GM12891 (cell line): ENCODE data around the gene OTUD6A.
"Not testable (repeated sequence)": the region's sequence is repeated elsewhere in the genome, so short reads cannot be mapped to it uniquely, and the experiment has no call there.

Experiments
- DNase-seq: peaks from one replicate; pipeline ENCODE4 v3.0.0; 2011; ENCODE audit warnings: low spot score; ENCODE audit not compliant: insufficient read length
- FAIRE-seq: peaks from 2 replicates; lab custom pipeline; 2011; peaks lifted over from hg19 to GRCh38; lab: Jason Lieb, UNC
- PAX5 ChIP-seq: IDR thresholded peaks from 2 replicates; pipeline ENCODE4 v1.6.1; 2011; ENCODE audit warnings: low read length, moderate library complexity, mild to moderate bottlenecking; ENCODE audit not compliant: insufficient read depth, severe bottlenecking
- POLR2A ChIP-seq: IDR thresholded peaks from 2 replicates; pipeline ENCODE4 v1.6.1; 2011; ENCODE audit warnings: low read depth, low read length, control low read depth
- POLR2AphosphoS5 ChIP-seq: IDR thresholded peaks from 2 replicates; pipeline ENCODE4 v1.6.1; 2011; ENCODE audit warnings: low read depth, low read length, control low read depth
- POU2F2 ChIP-seq: IDR thresholded peaks from 2 replicates; pipeline ENCODE4 v1.6.1; 2011; ENCODE audit warnings: low read depth, mild to moderate bottlenecking, control low read depth, low read length, moderate library complexity
- SPI1 ChIP-seq: IDR thresholded peaks from 2 replicates; pipeline ENCODE4 v1.6.1; 2011; ENCODE audit warnings: low read depth, low read length, control low read depth
- TAF1 ChIP-seq: IDR thresholded peaks from 2 replicates; pipeline ENCODE4 v1.6.1; 2011; ENCODE audit warnings: low read depth, low read length, control low read depth

OTUD6A gene

DNA sequence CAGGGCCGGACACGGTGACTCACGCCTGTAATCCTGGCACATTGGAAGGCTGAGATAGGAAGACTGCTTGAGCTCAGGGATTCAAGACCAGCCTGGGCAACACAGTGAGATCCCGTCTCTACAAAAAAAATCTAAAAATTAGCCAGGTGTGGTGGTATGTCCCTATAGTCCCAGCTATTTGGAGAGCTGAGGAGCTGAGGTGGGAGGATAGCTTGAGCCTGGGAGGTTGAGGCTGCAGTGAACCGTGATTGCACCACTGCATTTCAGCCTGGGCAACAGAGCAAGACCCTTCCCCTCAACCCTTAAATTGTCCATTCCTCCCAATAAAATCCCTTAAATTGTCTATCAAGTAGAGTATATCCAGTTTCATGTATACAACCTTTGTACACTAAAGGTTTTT is 17.0 kb downstream of the OTUD6A start:
- no peak for FAIRE-seq

DNA sequence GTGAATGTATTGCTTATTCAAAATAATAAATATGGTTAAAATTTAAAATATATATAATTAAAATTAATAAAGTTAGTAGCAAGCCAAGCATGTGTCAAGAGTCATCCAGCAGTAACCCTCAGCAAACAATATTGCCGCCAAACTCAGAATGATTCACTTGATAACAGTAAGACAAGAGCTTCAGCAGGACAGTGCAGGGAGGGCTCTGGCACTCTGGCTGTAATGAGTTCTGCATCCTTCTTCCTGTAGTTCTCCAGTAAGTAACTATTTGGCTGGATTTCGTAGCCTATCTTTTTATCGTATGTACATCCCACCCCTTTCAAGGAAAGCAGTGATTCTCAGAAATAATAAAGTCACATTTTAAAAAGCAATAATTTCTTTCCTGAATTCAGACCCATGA is 17.6 kb downstream of the OTUD6A start:
- no peak for TF ChIP-seq POU2F2
- DNase-seq = no peak
- no peak for FAIRE-seq

More for the DNA sequence above, 17.0 kb downstream of the OTUD6A start:
- TF ChIP-seq POU2F2 (no peak), POLR2A (no peak), POLR2AphosphoS5 (no peak)
- DNase-seq = no peak

DNA sequence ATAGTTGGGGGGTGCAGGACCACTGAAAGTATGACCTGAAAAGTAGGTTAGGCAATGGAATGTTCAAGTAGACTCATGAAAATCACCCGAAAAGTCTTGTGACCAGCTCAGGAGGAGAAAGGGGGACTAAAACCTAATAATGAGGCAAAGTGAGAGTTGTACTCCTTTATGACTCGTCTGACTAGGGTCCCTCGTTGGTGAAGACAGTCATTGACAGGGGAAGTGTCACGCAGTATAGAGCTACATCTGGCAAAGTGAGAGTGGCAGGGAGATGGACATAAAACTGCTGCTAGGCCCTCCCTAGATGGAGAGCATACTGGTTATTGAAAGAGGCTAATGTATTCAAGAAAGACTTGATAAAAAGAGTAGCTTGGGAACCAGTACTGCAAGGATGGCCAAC is 20.5 kb downstream of the OTUD6A start:
- DNase-seq (no peak), FAIRE-seq (no peak)

DNA sequence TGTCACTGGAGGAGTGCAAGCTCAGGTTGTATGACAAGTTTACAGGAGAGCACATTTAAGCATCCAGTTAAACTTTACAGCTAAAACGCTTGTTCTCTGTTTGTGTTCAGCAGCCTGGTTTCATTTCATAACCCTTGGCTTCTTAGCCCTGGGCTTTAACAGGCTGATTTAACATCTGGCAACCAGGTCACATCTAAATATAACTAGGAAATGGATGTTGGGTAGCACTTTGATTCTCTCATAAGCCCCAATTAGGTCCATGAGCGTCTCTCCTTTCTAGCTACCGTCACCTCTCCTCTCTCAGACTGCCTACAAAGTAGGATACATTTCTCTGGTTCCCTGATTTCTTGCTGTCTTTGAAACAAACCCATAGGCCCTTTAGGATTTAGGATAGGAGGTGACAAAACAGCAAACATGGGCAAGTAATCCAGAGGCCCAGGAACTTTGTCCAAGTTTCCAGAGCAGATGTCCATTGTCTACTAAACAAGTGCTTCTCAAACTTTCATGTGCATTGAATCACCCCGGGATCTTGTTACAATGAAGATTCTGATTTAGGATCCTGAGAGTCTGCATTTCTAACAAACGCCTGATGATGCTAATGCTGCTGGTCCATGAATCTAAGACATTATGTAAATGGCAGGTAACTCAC is 22.5 kb downstream of the OTUD6A start:
- FAIRE-seq (no peak), DNase-seq (no peak)
- TF ChIP-seq SPI1 = no peak
- no peak for TF ChIP-seq PAX5
- TF ChIP-seq POLR2A = no peak
- TF ChIP-seq TAF1 = no peak
- TF ChIP-seq POU2F2 = no peak
- no peak for TF ChIP-seq POLR2AphosphoS5

More for the DNA sequence above, 20.5 kb downstream of the OTUD6A start:
- TF ChIP-seq POLR2AphosphoS5 (no peak), POLR2A (no peak), PAX5 (no peak), POU2F2 (no peak), SPI1 (no peak)

DNA sequence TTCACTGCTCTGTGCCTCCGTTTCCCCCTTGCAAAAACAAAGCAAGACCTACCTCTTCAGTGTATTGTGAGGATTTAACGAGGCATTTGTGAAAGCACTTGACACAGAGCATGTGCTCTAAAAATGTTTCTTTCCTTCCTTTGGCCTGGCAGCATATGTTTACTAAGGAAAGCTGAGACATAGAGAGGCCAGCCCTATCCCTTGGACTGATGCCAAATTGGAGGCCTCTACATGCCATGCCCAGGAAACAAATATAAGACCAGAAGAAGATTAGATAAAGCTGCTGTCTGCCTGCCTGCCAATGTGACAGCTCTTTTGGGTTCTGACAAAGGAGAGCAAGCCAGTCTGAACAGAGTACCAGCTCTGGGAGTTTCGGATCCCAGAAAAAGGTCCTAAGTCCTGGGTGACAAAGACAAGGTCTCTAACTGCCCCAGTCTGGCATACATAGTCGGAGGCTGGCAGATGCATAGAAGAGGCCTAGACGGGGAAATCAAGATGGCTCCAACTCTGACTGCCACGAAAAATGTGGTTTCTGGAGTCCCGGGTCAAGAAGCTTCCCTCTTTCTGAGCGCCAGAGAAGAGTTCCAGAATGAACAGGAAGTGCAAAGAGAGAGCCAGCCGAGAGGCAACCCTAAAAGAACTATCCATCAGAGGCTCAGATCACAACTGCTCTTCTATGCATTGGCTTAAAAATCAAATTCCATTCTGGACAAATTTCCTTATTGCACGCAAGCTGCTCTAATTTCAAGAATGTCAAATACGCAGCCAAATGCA is 25.8 kb downstream of the OTUD6A start:
- no peak for TF ChIP-seq POLR2AphosphoS5
- no peak for TF ChIP-seq POU2F2
- no peak for TF ChIP-seq SPI1
- TF ChIP-seq PAX5 = no peak
- TF ChIP-seq POLR2A = no peak
- no peak for TF ChIP-seq TAF1
- DNase-seq (no peak), FAIRE-seq (no peak)

DNA sequence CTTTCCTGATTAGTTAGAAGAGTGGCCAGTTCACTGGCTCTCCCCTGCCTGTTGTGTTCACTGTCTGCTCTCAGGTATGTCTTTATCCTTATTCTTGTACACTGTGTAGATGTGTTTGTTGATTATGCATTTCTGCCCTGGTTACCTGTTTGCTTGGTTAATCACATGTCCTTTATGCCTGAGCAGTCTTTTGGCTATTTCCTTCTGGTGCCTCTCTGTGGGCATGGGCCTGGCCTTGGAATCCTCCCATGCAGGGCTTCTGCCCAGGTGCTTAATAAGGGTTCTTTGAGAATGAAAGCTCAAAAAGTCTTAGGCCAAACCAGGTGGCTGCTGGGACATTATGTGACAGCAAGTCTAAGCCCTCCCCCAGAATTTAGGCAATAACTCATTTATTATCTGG is 26.5 kb downstream of the OTUD6A start:
- no peak for TF ChIP-seq TAF1
- no peak for TF ChIP-seq SPI1
- TF ChIP-seq POLR2AphosphoS5 = no peak
- TF ChIP-seq PAX5 = no peak
- no peak for TF ChIP-seq POLR2A
- TF ChIP-seq POU2F2 = no peak
- FAIRE-seq = no peak
- DNase-seq = no peak

DNA sequence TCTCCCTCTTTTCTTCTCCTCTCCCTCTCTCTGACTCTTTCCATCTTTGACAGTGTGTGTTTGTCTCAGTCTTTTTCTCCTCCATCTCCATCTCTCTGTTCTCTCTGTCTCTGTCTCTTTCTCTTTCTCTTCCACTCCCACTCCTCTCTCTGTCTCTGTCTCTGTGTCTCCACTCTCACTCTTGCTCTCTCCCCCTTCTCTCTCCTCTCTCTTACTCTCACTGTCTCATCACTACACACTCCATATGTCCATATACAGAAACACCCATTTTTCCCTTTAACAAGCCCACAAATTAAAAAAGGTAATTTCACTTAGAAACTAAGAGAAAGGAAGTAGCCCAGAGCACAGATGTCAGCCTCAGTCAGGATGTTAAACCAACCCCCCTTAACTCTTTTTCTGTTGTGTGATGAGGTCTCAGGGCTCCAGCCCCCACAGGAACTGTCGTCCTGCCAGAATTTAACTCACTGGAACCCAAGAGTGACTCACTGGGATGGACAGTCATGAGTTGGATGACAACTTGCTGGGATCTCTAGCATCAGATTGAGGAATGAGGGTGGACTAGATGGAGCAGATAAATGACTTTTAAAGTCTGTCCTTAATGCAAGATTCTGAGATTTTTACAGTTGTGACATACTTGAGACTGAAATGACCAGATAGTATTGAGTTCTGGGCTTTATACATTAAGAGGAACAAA is 27.5 kb downstream of the OTUD6A start:
- FAIRE-seq = no peak
- no peak for DNase-seq
- TF ChIP-seq PAX5 (no peak), SPI1 (no peak), POLR2AphosphoS5 (no peak)

DNA sequence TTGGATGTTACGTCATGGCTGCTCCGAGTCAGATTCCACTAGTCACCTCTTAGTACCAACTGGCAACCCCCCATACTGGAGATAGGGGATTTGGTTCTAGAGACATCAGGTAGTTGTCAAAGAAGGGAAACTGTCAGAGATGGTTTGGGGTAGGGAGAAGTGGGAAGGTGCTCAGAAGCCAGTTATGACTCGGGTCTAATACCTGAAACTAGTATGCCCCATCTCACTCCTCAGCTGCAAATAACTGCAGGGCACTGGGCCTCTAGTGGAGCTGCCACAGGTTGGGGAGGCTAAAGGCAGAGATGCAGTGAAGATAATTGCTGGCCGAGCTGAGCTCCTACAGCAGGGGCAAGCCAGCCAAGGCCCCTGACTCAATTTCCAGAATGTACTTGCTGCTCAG is 30.0 kb downstream of the OTUD6A start:
- no peak for DNase-seq

DNA sequence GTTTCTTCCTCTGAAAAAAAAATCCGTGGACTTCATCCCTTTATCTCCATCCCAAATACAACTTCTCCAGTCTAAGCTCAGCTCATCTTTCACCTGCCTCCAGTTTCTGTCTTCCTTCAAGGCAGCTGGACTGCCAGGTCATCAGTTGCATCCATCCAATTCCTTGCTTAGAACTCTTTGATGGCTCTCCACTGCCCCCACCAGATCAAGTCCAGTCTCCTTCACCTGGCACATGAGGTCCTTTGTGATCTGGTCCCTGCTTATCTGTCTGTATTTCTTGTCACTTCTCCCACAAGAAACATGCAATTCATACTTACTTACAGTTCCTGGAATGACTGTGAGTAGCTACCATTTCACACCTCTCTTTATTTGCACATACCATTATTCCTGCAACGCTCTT is 33.8 kb downstream of the OTUD6A start:
- no peak for FAIRE-seq
- no peak for DNase-seq
- no peak for TF ChIP-seq POU2F2
- no peak for TF ChIP-seq POLR2AphosphoS5
- TF ChIP-seq POLR2A = no peak
- no peak for TF ChIP-seq PAX5
- TF ChIP-seq SPI1 = no peak
- no peak for TF ChIP-seq TAF1

More for the DNA sequence above, 30.0 kb downstream of the OTUD6A start:
- TF ChIP-seq SPI1 = no peak
- TF ChIP-seq TAF1 = no peak
- TF ChIP-seq POLR2A = no peak
- TF ChIP-seq POU2F2 = no peak
- no peak for TF ChIP-seq PAX5
- no peak for TF ChIP-seq POLR2AphosphoS5
- no peak for FAIRE-seq

DNA sequence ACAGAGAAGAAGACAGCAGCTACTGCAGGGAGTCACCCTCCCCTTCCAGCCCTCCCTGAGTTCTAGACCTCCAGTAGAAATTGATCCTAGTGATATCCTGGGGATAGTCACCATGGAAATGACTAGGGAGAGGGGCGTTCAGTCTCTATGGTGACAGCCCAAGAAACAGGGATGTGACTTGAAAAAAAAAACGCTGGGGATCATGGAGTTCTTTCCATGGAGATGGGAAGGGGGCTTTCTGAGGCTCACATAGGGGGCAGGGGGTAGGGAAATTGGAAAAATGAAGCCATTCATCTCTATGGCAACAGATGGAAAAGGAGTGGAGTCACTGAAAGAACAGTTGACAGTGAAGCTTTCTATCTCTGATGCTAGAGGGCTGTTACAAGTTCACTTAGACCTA is 43.0 kb downstream of the OTUD6A start:
- no peak for TF ChIP-seq POLR2AphosphoS5
- TF ChIP-seq SPI1 = no peak
- TF ChIP-seq POU2F2 = no peak
- TF ChIP-seq TAF1 = no peak
- FAIRE-seq (no peak), DNase-seq (no peak)

DNA sequence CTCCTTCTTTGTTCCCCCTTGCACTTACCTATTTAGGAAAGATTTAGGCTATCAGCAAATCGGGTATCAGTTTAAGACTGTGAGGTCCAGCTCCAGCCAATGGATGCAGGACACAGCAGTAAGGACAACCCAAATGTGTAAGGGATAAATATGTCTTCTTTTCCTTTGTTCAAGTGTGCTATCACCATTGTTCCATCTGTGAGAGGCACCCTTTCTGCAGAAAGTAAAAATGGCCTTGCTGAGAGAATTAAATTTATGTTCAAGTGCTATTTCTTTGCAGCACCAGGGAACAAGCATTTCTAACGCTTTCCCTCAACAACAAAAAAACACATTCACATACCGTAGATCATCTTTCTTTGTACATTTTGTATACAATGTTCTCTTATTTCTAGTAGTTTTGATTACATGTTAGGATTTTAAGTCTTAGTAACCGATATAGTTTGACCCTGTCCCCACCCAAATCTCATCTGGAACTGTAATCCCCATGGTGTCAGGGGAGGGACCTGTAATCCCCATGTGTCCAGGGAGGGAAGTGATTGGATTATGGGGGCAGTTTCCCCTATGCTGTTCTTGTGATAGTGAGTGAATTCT is 49.3 kb downstream of the OTUD6A start:
- not testable (repeated sequence) for FAIRE-seq, DNase-seq
